DMS 273 (cell line): ENCODE measurements around the gene NR1I2.

Source experiments
- DNase-seq: peaks from one replicate; lab custom pipeline; 2025; ENCODE audit not compliant: unreplicated experiment; lab: John Stamatoyannopoulos, UW

NR1I2 gene

GRCh38 chr3:119781330-119782198, at the start of gene NR1I2:
TSS of gene NR1I2 (plus strand) at chr3:119782101.
- DNase-seq, result no peak

- DNase-seq, result no peak
Measured at GRCh38 chr3:119733812-119734211, 48.1 kb upstream of the NR1I2 start.

- no peak for DNase-seq
Measured at GRCh38 chr3:119738741-119739140, 43.2 kb upstream of the NR1I2 start.

GRCh38 chr3:119741657-119742590, 40.0 kb upstream of the NR1I2 start:
- DNase-seq, result no peak

GRCh38 chr3:119743921-119744320, 38.0 kb upstream of the NR1I2 start:
- no peak for DNase-seq

- DNase-seq, result no peak
Measured at GRCh38 chr3:119745942-119746341, 36.0 kb upstream of the NR1I2 start.

GRCh38 chr3:119746423-119746822, 35.5 kb upstream of the NR1I2 start:
- DNase-seq, result no peak

GRCh38 chr3:119747357-119747756, 34.5 kb upstream of the NR1I2 start:
- no peak for DNase-seq

- no peak for DNase-seq
Measured at GRCh38 chr3:119748991-119749390, 32.9 kb upstream of the NR1I2 start.

- DNase-seq, result no peak
Measured at GRCh38 chr3:119751423-119751822, 30.5 kb upstream of the NR1I2 start.

GRCh38 chr3:119759962-119760361, 21.9 kb upstream of the NR1I2 start:
- DNase-seq, result no peak

- no peak for DNase-seq
Measured at GRCh38 chr3:119762876-119763275, 19.0 kb upstream of the NR1I2 start.

GRCh38 chr3:119763466-119763865, 18.4 kb upstream of the NR1I2 start:
- DNase-seq, result no peak

GRCh38 chr3:119765239-119765638, 16.7 kb upstream of the NR1I2 start:
- no peak for DNase-seq

- no peak for DNase-seq
Measured at GRCh38 chr3:119767936-119768601, 13.8 kb upstream of the NR1I2 start.

GRCh38 chr3:119768668-119769393, 13.1 kb upstream of the NR1I2 start:
- DNase-seq, result no peak

- no peak for DNase-seq
Measured at GRCh38 chr3:119769394-119770149, 12.3 kb upstream of the NR1I2 start.

GRCh38 chr3:119774444-119774843, 7.5 kb upstream of the NR1I2 start:
- DNase-seq, result no peak

- DNase-seq, result no peak
Measured at GRCh38 chr3:119776304-119776703, 5.6 kb upstream of the NR1I2 start.

GRCh38 chr3:119778176-119778575, 3.7 kb upstream of the NR1I2 start:
- no peak for DNase-seq
